ENCODE measurements around the gene PTPRH. TPM values are rescaled to one million over a fixed set of nuclear protein-coding genes. Genes with fewer than 3 reads are reported as not detected.

Gene PTPRH, protein sequence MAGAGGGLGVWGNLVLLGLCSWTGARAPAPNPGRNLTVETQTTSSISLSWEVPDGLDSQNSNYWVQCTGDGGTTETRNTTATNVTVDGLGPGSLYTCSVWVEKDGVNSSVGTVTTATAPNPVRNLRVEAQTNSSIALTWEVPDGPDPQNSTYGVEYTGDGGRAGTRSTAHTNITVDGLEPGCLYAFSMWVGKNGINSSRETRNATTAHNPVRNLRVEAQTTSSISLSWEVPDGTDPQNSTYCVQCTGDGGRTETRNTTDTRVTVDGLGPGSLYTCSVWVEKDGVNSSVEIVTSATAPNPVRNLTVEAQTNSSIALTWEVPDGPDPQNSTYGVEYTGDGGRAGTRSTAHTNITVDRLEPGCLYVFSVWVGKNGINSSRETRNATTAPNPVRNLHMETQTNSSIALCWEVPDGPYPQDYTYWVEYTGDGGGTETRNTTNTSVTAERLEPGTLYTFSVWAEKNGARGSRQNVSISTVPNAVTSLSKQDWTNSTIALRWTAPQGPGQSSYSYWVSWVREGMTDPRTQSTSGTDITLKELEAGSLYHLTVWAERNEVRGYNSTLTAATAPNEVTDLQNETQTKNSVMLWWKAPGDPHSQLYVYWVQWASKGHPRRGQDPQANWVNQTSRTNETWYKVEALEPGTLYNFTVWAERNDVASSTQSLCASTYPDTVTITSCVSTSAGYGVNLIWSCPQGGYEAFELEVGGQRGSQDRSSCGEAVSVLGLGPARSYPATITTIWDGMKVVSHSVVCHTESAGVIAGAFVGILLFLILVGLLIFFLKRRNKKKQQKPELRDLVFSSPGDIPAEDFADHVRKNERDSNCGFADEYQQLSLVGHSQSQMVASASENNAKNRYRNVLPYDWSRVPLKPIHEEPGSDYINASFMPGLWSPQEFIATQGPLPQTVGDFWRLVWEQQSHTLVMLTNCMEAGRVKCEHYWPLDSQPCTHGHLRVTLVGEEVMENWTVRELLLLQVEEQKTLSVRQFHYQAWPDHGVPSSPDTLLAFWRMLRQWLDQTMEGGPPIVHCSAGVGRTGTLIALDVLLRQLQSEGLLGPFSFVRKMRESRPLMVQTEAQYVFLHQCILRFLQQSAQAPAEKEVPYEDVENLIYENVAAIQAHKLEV
- not detected in 2 replicates for total RNA-seq

DNA sequence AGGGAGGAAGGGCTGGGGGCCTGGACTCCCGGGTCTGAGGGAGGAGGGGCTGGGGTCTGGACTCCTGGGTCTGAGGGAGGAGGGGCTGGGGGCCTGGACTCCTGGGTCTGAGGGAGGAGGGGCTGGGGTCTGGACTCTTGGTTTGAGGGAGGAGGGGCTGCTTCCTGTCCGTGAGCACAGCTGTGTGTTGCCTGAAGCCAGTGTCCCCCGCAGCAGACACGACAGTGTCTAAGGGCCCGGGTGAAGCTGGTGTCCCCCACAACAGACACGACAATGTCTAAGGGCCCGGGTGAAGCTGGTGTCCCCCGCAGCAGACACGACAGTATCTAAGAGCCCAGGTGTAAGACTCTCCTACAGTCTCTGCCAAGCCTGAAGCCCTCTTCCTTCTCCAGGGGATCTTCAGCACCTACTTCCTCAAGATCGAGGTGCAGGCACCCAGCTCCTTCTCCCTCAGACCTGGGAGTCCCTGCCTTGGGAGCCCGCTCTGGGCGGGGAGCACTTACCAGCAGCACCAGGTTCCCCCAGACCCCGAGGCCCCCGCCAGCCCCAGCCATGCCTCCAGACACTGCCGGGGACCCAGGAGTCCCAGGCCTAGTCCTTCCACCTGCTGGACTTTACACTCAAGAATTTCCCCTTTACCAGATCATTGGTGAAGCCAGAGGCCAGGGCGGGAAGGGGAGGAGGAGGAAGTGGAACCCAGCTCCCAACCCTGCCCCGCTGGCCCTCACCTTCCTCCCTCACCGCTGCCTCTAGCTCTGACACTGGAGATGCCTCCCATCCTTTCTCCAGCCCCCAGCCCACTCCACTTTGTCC is at the start of gene PTPRH:
Gene PTPRH (minus strand): TSS at position 622 of the 813 bp plus-strand sequence. CDS start 68 bp downstream, at position 554.
- intact Hi-C loops (cut with micrococcal nuclease) = no loop called here

DNA sequence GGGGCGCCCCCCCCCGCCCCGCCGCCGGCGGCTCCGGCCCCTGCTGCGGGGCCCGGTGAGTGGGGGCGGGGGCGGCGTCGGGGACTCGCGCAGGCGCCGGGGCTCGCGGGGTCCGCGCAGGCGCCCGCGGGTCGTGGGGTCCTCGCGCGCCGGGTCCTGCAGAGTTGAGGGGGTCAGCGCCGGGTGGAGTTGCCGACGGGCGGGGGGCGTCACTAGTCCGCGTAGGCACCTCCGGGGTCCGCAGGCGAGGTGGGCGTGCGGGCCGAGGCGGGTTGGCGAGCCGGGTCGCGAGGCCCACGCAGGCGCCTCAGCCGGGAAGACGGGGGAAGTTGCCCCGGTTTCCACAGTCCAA is 49.2 kb upstream of the PTPRH start:
- intact Hi-C loops (cut with micrococcal nuclease) = loop anchor here (2.0 to 10.0 kb wide), 6 partner anchors 34 to 864 kb away; partner anchors contain the start of genes LENG9, ZNF628 and ZNF787

DNA sequence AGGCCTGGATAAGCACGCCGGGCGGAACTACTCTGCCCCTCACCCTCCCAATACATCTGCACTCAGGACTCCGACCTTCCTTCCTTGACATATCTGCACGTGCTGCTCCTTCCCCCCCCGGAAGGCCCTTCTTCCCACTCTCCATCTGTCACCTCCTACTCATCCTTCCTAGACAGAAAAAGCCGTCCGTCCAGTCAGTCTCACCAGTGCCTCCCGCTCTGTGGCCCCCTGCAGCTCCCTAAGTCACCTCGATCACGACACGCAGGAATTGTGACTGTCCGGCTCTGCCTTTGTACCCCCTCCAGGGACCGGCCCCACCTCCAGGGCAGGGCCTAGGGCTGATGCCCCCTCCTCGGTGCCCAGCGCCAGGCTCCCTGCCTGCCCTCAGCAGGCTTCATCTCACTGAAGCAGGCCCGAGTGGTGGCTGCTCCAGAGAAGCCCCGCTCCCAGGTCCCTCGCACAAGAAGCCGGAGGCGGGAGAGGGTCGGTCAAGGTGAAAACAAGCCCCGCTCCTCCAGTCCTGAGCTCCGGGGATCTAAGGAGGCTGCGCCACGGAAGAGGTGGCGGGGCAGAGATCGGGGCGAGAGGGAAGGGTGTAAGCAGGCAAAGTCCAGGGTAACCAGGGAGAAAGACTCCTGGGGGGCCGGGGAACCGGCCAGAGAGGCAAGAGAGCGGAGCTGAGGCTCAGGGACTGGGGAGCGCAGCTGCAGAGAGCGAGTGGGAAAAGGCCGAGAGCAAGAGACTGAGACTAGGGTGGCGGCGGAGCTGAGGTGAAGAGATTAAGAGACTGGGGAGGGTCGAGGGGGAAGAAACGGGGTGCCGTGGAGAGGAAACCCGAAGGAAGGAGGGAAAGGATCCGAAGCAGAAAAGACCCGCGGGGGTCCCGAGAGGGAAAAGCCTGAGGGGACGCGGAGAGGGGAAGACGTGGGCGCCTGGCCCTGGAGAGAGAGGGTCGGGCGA is 48.4 kb upstream of the PTPRH start:
- intact Hi-C loops (cut with micrococcal nuclease) = loop anchor here (2.0 to 10.0 kb wide), 6 partner anchors 35 to 865 kb away; partner anchors contain the start of genes LENG9, ZNF628 and ZNF787

DNA sequence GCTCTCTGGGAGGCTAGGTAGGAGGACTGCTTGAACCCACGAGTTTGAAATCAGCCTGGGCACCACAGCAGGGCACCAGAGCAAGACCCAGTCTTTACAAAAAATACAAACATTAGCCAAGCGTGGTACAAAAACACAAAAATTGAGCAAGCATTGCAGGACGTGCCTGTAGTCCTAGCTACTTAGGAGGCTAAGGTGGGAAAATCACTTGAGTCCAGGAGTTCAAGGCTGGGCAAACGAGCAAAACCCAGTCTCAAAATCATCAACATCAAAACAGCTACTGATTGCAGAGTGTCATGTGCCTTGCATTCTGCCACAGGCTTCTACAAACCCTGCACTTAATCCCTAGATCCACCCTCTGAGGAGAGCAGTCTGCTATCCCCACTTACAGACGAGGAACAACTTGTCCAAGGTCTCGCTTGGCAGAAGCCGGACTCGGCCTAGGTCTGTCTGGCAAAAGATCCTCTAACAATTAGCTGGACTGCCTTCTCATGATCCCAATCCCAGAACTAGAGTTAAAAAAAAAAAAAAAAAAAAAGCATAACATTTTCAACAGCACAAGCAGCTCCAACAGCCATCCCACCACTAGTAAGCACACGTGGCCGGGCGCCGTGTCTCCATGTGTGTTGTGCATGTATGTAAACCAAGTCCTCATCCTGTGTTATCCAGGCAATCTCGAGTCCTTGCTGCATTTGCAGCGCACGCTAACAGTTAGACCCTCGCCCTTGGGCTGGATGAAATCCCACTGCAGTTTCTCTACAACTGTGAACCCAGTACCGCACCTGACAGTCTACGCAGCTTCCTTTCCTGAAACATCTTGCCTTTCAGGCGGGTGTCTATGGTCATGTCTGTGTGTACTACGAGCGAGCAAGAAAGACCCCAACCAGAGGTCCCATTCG is 47.5 kb upstream of the PTPRH start:
- intact Hi-C loops (cut with micrococcal nuclease) = loop anchor here (5.0 to 10.0 kb wide), 5 partner anchors 35 to 865 kb away; partner anchors contain the start of genes LENG9 and ZNF787

DNA sequence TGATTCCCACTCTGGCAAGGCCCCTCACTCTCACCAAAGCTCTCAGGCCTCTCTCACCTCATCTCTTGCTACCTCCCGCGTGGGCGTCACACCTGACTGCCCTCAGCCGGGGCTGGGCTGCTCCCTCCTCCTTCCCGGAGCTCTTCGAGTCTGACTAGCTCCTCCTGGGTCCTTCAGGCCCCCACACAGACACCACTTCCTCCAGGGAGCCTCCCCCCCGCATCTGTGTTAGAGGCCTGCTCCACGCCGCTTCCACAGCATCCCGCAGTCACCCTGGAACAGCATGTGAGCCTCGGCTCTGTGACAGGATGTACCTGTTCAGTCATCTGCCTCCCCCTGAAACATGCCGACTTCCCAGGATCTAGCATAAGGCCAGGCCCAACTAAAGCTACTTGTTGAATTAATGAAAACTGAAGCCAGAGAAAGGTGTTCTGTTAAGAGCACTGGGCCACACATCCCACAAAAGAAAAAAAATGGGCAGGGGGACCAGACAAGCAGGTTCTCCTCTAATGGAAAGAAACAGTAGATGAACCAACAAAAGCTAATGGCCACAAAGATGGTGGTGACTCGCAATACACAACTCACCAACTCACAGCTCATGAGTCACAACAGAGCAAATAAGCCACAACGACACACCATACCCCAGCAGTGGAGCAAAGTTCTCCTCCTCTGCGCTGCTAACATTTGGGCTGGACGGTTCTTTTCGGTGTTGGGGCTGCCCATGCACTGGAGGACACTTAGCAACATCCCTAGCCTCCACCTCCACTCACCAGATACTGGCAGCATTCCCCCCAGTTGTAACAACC is 46.5 kb upstream of the PTPRH start:
- intact Hi-C loops (cut with micrococcal nuclease) = loop anchor here (5.0 to 10.0 kb wide), 5 partner anchors 36 to 866 kb away; partner anchors contain the start of genes LENG9 and ZNF787

DNA sequence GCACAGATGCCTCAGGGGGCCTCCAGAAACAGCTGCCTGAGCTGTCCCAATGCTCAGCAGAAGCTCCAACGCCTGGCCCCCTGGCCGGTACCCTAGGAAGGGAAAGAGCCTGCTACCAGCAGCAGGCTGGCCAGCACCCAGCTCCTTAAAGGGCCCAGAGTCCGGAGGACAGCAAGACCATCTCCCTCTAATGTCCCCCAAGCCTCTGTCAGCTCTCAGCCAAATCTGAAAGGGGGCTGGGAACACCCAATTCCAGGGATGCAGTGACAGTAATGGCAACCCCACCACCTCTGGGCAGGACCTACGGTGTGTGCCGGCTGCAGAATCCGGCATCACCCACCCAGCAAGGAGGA is 45.3 kb upstream of the PTPRH start:
- intact Hi-C loops (cut with micrococcal nuclease) = loop anchor here (10.0 kb wide), 1 partner anchor 790 kb away; the partner anchor contains the start of gene LENG9

DNA sequence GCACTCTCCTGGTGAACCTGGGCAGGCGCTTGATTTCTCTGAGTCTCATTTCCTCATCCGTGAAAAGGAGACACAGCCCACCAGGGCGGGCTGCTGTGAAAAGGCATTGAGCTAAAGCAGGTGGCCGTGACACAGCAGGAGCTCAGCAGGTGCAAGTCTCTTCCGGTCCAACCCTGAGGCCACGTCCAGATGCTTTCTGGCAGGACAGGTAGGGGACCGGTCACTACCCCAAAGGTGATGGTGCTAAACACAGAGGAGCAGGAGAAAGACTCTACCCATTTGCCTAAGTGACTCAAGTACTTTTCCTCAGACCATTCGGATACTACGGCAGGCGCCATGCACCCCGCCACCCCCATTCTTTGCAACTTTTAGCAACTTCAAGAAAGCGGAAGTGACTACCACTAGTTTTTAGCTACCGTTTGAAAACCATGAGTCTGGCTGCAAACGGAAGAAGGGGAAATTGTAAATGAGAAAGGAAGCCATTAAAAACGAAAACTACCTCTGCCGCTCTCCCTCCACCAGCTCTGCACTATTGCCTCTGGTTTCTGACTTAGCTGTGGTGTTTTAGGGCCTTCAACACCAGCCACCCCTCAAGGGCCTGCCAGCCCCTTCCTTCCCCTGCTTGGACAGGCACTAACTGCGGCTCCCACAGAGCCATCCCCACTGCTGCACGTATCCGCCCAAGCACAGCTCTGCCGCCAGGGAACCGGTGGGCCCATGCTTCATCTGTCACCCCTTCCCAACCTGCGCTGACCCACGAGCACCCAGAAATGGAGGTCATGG is 44.7 kb upstream of the PTPRH start:
- intact Hi-C loops (cut with micrococcal nuclease) = loop anchor here (10.0 kb wide), 1 partner anchor 789 kb away; the partner anchor contains the start of gene LENG9

DNA sequence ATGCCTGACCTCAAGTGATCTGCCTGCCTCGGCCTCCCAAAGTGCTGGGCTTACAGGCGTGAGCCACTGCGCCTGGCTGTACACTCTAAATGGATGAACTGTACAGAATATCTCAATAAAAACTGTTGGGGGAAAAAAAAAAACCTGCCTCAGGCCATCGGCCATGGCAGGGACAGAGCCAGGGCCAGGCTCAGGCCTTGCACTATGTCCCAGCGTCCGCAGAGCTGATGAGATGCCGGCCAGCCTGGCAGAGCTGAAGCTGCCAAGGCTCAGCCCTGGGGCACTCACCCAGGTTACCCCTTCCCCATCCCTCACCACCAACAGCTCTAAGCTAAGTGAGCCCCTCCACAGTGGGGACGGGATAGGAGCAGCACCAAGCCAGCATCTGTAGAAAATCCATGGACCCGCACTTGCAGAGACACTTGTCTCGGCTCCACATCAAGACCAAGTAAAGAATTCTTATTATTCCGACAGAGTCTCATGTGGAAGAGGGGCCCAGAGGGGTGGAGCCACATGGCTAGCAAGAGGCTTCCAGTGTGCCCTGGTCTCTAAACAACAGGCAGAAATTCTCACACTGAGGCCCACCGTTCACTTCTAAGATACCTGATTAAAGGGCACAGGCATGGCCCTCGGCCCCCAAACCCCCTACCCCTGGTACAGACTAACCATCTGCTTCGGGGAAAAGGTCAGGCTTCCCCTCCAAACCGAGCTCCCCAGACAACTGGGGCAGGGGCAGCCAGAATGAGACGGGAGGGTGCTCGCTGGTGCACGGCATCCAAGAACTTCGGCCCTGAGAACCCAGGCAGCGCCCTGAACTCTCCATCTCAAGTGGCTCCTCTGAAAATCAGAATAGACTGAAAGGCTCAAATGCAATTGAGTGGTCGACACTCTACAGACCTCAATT is 43.7 kb upstream of the PTPRH start:
- intact Hi-C loops (cut with micrococcal nuclease) = loop anchor here (10.0 kb wide), 1 partner anchor 788 kb away; the partner anchor contains the start of gene LENG9

DNA sequence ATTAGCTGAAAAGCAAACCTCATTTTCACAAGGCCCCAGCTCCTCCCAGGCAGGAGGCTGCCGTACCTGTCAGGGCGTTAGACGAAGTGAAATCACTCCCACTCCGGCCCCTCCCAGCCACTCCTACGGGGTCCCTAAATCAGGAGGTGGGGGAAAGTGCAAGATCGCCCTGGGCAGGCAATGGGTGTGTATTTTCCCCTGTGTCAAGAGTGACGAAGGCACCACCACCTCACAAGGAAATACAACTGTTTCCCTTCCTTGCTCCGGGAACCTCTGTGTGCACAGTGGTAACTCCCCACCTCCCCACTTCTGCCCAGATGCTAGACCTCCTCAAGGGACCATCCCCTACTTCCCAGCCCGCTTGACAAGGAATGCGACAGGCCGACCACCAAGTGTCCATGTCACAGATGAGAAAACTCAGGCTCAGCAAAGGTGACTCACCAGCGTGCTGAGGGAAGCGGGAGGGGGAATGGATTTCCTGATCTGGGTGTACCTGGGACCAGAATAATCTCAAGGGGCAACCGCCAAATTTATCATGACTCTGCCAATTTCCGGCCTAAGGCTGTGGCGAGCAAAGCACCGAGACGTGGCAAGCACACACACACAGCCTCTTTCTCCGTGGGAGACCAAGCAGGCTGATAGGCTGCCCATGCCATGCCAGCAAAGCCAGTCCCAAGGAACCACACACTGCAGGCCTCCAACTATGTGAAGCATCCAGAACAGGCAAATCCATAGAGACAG is 42.2 kb upstream of the PTPRH start:
- intact Hi-C loops (cut with micrococcal nuclease) = loop anchor here (10.0 kb wide), 1 partner anchor 787 kb away; the partner anchor contains the start of gene LENG9

DNA sequence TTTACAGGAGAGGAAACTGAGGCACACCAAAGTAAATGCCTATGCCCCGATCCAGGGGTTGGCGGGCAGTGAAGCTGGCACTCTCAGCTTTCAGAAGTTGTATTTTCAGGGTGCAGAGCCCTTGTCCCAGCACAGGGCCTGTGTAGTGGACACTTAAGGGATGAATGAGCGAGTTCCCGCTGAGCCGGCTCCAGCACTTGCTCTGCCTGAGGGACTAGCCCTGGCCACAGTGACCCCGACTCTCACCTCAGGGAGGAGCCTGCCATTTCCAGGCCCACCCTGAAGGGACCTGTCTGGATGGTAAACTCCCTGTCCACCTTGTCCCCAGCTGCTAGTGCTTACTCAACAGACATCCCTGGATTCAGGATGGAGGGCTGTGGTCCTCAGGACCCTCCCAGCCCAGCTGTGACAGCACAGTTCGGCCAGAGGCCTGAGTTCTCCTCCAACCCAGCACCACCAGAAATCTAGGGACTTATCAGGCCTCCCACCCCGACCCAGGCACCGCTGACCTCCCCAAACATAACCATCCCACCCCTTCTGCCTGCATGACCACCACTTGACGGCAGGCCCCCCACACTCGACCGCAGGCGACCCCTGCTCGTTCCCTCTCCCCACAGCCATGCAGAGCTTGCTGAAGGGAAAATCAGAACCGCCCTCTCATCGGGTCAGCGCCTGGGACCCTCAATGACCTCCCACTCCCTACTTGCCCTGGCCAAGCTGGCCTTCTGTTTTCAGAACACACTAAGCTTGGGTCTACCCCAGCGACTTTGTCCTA is 41.1 kb upstream of the PTPRH start:
- intact Hi-C loops (cut with micrococcal nuclease) = loop anchor here (10.0 kb wide), 1 partner anchor 786 kb away; the partner anchor contains the start of gene LENG9

DNA sequence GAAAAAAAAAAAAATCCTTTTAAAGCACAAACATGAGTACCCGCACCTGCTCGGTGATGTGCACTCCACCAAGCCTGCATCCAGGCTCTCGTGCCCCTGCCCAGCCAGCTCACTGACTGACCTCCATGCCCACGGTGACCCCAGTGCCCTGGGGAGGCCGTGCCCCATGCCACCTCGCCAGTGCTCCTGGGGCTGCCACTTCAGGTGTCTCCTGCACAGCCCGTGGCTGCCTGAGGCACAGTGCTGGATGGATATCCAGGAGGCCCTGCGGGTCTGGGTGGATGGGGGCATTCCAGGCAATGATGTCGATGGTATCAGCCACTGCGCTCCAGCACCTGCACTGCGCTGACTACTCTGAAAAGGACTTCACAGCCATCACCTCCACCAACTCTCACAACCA is 40.5 kb upstream of the PTPRH start:
- intact Hi-C loops (cut with micrococcal nuclease) = loop anchor here (10.0 kb wide), 1 partner anchor 785 kb away; the partner anchor contains the start of gene LENG9

DNA sequence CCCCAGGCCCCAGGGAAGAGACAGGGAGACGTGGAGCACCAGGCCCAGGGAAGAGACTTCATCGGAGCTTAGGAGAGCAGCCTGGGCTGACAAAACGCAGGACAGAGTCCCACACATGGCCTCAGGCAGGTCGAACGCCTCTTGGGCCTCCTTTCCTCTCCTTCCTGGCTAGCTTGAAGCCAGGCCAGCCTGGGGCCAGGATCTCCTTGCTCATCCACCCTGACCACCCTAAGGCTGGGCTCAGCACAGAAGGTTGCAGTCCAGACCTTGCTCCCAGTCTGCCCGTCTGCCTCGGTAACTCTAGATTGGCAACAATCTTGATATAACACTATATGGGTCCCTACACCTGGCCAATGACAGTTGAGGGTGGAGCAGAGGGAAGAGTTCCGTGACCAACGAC is 39.4 kb upstream of the PTPRH start:
- intact Hi-C loops (cut with micrococcal nuclease) = no loop called here

DNA sequence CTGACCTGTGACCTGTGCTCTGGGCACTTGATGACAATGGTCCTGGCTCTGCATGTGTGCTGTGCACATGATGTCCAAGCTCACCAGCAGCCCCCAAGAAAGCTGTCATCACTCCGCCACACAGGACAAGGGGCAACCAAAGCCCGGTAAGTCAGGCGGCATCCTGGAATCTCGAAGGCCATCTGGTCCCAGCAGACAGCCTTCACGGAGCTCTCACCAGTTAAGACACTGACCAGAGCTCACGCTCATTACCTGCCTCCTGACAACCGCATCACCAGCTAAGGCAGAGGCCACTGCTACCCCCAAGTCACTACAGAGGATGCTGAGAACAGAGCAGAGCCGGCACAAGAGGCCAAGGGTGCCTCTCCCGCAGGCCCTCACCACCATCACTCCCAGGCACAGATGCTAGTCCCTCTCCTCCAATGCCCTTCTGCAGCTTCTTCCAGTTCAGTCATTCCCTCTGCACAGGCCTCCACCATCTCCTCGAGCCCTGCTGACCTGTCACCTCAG is 38.9 kb upstream of the PTPRH start:
- intact Hi-C loops (cut with micrococcal nuclease) = no loop called here
